GM23338 (cell line): ENCODE results near the gene HDAC9.

Source experiments
- CREB1 ChIP-seq: fragments of 250-450 bp; sonication (Bioruptor Pico); IDR thresholded peaks from 2 replicates; pipeline ENCODE4 v1.5.0; 2020; ENCODE audit warnings: low read depth, mild to moderate bottlenecking, moderate library complexity
- CTCF ChIP-seq, 2 experiments: fragments of 200-600 bp in 1 of 2; sonication (generic) in 1 of 2; conservative IDR thresholded peaks; 2 replicates each; pipeline versions ENCODE4 v1.5.1 to v1.6.1; 2016 to 2017; ENCODE audit warnings: antibody characterized with exemption in 2 of 2, low read depth in 2 of 2, mild to moderate bottlenecking in 2 of 2, moderate library complexity in 1 of 2
- ETS1 ChIP-seq: IDR thresholded peaks from 2 replicates; pipeline ENCODE4 v1.6.1; 2016; ENCODE audit warnings: antibody characterized with exemption
- EZH2 ChIP-seq: fragments of 200-600 bp; sonication (generic); IDR thresholded peaks from one replicate; pipeline ENCODE4 v1.8.0; 2017; ENCODE audit warnings: antibody characterized with exemption, mild to moderate bottlenecking, low read depth; ENCODE audit not compliant: unreplicated experiment
- EZH2phosphoT487 ChIP-seq: fragments of 200-600 bp; sonication (generic); IDR thresholded peaks from one replicate; pipeline ENCODE4 v1.8.1; 2018; ENCODE audit warnings: antibody characterized with exemption; ENCODE audit not compliant: unreplicated experiment
- JUNB ChIP-seq: IDR thresholded peaks from one replicate; pipeline ENCODE4 v1.6.1; 2016; ENCODE audit warnings: antibody characterized with exemption; ENCODE audit not compliant: unreplicated experiment
- NANOG ChIP-seq: IDR thresholded peaks from 2 replicates; pipeline ENCODE4 v1.6.1; 2016; ENCODE audit warnings: antibody characterized with exemption, borderline replicate concordance
- POLR2AphosphoS5 ChIP-seq: IDR thresholded peaks from 2 replicates; pipeline ENCODE4 v1.6.1; 2016; ENCODE audit warnings: antibody characterized with exemption, low read depth
- STAT1 ChIP-seq: IDR thresholded peaks from one replicate; pipeline ENCODE4 v1.6.1; 2016; ENCODE audit warnings: antibody characterized with exemption; ENCODE audit not compliant: unreplicated experiment
- ZNF114 ChIP-seq: fragments of 250-450 bp; sonication (Bioruptor Pico); IDR thresholded peaks from 2 replicates; pipeline ENCODE4 v1.5.0; 2020; ENCODE audit warnings: mild to moderate bottlenecking, moderate library complexity
- ZNF331 ChIP-seq: fragments of 250-450 bp; sonication (Bioruptor Pico); IDR thresholded peaks from 2 replicates; pipeline ENCODE4 v1.5.0; 2020; ENCODE audit warnings: low read depth, mild to moderate bottlenecking, moderate library complexity
- TF ChIP-seq, protein P1 (sequence below): IDR thresholded peaks from one replicate; pipeline ENCODE4 v1.6.1; 2018; ENCODE audit warnings: antibody characterized with exemption; ENCODE audit not compliant: unreplicated experiment
- TF ChIP-seq, protein P2 (sequence below): fragments of 250-450 bp; sonication (Bioruptor Pico); IDR thresholded peaks from 2 replicates; pipeline ENCODE4 v1.5.0; 2020; ENCODE audit warnings: mild to moderate bottlenecking, moderate library complexity

GRCh38 chr7:18565337-18565736, 69.8 kb downstream of the HDAC9 start:
- TF ChIP-seq CTCF (conservative IDR thresholded peaks at IDR 0.05; ENCODE audit: low read depth in 2 of 2) (no peak), CREB1 (CRISPR knock-in tag) (no peak), EZH2 (no peak), ZNF331 (CRISPR knock-in tag) (no peak), ETS1 (no peak), POLR2AphosphoS5 (no peak), EZH2phosphoT487 (no peak), JUNB (no peak), STAT1 (no peak), NANOG (no peak), ZNF114 (CRISPR knock-in tag) (no peak)
- TF ChIP-seq, protein P1, sequence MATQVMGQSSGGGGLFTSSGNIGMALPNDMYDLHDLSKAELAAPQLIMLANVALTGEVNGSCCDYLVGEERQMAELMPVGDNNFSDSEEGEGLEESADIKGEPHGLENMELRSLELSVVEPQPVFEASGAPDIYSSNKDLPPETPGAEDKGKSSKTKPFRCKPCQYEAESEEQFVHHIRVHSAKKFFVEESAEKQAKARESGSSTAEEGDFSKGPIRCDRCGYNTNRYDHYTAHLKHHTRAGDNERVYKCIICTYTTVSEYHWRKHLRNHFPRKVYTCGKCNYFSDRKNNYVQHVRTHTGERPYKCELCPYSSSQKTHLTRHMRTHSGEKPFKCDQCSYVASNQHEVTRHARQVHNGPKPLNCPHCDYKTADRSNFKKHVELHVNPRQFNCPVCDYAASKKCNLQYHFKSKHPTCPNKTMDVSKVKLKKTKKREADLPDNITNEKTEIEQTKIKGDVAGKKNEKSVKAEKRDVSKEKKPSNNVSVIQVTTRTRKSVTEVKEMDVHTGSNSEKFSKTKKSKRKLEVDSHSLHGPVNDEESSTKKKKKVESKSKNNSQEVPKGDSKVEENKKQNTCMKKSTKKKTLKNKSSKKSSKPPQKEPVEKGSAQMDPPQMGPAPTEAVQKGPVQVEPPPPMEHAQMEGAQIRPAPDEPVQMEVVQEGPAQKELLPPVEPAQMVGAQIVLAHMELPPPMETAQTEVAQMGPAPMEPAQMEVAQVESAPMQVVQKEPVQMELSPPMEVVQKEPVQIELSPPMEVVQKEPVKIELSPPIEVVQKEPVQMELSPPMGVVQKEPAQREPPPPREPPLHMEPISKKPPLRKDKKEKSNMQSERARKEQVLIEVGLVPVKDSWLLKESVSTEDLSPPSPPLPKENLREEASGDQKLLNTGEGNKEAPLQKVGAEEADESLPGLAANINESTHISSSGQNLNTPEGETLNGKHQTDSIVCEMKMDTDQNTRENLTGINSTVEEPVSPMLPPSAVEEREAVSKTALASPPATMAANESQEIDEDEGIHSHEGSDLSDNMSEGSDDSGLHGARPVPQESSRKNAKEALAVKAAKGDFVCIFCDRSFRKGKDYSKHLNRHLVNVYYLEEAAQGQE = no peak
- TF ChIP-seq, protein P2, sequence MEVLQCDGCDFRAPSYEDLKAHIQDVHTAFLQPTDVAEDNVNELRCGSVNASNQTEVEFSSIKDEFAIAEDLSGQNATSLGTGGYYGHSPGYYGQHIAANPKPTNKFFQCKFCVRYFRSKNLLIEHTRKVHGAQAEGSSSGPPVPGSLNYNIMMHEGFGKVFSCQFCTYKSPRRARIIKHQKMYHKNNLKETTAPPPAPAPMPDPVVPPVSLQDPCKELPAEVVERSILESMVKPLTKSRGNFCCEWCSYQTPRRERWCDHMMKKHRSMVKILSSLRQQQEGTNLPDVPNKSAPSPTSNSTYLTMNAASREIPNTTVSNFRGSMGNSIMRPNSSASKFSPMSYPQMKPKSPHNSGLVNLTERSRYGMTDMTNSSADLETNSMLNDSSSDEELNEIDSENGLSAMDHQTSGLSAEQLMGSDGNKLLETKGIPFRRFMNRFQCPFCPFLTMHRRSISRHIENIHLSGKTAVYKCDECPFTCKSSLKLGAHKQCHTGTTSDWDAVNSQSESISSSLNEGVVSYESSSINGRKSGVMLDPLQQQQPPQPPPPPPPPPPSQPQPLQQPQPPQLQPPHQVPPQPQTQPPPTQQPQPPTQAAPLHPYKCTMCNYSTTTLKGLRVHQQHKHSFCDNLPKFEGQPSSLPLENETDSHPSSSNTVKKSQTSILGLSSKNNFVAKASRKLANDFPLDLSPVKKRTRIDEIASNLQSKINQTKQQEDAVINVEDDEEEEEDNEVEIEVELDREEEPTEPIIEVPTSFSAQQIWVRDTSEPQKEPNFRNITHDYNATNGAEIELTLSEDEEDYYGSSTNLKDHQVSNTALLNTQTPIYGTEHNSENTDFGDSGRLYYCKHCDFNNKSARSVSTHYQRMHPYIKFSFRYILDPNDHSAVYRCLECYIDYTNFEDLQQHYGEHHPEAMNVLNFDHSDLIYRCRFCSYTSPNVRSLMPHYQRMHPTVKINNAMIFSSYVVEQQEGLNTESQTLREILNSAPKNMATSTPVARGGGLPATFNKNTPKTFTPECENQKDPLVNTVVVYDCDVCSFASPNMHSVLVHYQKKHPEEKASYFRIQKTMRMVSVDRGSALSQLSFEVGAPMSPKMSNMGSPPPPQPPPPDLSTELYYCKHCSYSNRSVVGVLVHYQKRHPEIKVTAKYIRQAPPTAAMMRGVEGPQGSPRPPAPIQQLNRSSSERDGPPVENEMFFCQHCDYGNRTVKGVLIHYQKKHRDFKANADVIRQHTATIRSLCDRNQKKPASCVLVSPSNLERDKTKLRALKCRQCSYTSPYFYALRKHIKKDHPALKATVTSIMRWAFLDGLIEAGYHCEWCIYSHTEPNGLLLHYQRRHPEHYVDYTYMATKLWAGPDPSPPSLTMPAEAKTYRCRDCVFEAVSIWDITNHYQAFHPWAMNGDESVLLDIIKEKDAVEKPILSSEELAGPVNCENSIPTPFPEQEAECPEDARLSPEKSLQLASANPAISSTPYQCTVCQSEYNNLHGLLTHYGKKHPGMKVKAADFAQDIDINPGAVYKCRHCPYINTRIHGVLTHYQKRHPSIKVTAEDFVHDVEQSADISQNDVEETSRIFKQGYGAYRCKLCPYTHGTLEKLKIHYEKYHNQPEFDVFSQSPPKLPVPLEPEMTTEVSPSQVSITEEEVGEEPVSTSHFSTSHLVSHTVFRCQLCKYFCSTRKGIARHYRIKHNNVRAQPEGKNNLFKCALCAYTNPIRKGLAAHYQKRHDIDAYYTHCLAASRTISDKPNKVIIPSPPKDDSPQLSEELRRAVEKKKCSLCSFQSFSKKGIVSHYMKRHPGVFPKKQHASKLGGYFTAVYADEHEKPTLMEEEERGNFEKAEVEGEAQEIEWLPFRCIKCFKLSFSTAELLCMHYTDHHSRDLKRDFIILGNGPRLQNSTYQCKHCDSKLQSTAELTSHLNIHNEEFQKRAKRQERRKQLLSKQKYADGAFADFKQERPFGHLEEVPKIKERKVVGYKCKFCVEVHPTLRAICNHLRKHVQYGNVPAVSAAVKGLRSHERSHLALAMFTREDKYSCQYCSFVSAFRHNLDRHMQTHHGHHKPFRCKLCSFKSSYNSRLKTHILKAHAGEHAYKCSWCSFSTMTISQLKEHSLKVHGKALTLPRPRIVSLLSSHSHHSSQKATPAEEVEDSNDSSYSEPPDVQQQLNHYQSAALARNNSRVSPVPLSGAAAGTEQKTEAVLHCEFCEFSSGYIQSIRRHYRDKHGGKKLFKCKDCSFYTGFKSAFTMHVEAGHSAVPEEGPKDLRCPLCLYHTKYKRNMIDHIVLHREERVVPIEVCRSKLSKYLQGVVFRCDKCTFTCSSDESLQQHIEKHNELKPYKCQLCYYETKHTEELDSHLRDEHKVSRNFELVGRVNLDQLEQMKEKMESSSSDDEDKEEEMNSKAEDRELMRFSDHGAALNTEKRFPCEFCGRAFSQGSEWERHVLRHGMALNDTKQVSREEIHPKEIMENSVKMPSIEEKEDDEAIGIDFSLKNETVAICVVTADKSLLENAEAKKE (CRISPR knock-in tag) = no peak
